ENCODE data around the gene IFITM5. TPM values are rescaled to one million over a fixed set of nuclear protein-coding genes. Genes with fewer than 3 reads are reported as not detected.

IFITM5 gene
- total and polyA plus RNA-seq, 9 of the 15 experiments (the other 6 are each of a cell fraction or from before 2014, with no cell fraction given): 0.19 TPM; not detected in 8

DNA sequence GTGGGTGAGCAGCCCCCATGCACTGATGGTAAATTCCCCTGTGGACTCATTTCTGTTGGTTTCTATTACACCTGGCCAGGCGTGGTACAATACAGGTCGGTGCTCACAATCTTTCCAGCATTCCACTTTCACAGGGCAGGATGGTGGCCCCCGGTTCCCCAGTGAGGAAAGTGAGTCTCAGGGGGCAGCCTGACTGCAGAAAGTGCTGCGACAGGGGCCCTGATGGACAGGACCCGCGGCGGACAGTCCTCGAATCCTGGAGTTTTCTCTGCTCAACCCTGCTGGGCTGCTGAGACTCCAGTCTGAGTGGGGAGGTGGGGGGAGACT is 13.5 kb downstream of the IFITM5 start:
- no peaks in the 10 kb centered on the region for H4K20me1 ChIP-seq (replicated peaks; ENCODE audit: control insufficient read depth, insufficient read depth, low read length)
- H3K9ac ChIP-seq (ENCODE audit: insufficient read depth in 1 of 2, low read depth in 2 of 2, low read length in 2 of 2): peak overlapping the region in 1 of 2 experiments; percentile 8; a peak in 1 of 4 replicates
- ChIA-PET CTCF (ENCODE audit: low intra/inter-chr PET ratio) (no interaction called here), POLR2A (interaction anchor here (0.6 kb wide), 1 partner anchor 771 kb away, joined by 3 read pairs; no protein-coding TSS in a partner anchor)
- H3K79me2 ChIP-seq (ENCODE audit: control insufficient read depth, insufficient read depth, low read length): peaks cover 35% of the 10 kb centered on the region
- in situ Hi-C loops (cut with MboI): no loop called here
- DNase-seq (ENCODE audit: extremely low read depth in 1 of 4, low spot score in 3 of 4): no peak
- TF ChIP-seq FOXP1 (CRISPR knock-in tag; IDR thresholded peaks at IDR 0.05) (no peak), BRCA1 (IDR thresholded peaks at IDR 0.05) (no peak), BRCA1 (CRISPR knock-in tag; IDR thresholded peaks at IDR 0.05) (no peak)
- H3K27me3 ChIP-seq (ENCODE audit: control insufficient read depth in 2 of 2, insufficient read depth in 2 of 2, low read length in 2 of 2): no peaks in the 10 kb centered on the region
- intact Hi-C loops (cut with micrococcal nuclease): no loop called here
- peaks cover 18 to 78% of the 10 kb centered on the region in 2 experiments; a peak in 4 of 5 replicates for H3K4me1 ChIP-seq (replicated peaks in 1 of 2; ENCODE audit: control insufficient read depth in 2 of 2, insufficient read depth in 2 of 2, low read length in 2 of 2)
- no peak for FAIRE-seq
- no TSS peak for BruUV-seq (replicated peaks)
- H3K9me3 ChIP-seq (replicated peaks; ENCODE audit: control insufficient read depth, insufficient read depth, low read depth, low read length): no peaks in the 10 kb centered on the region; the same call in 1 of the 2 replicates
- no peak for ATAC-seq
- no peaks in the 10 kb centered on the region for H3K9me1 ChIP-seq (ENCODE audit: control insufficient read depth, insufficient read depth, low read length)
- H2AFZ ChIP-seq (ENCODE audit: low read depth, low read length): no peak overlapping the region
- no peak overlapping the region for H3K4me3 ChIP-seq
- no peak overlapping the region for H3K27ac ChIP-seq (ENCODE audit: extremely low read depth, low read depth, low read length)
- peaks cover 16% of the 10 kb centered on the region; the same call in 1 of the 3 replicates for H3K36me3 ChIP-seq (ENCODE audit: control insufficient read depth, insufficient read depth, low read length)
- 87% methylated on average over 8 of the region's 8 CpGs for WGBS (ENCODE audit: insufficient coverage, low coverage, missing lambda C conversion rate)
- H3K4me2 ChIP-seq (ENCODE audit: insufficient read depth, low read length): no peak overlapping the region

DNA sequence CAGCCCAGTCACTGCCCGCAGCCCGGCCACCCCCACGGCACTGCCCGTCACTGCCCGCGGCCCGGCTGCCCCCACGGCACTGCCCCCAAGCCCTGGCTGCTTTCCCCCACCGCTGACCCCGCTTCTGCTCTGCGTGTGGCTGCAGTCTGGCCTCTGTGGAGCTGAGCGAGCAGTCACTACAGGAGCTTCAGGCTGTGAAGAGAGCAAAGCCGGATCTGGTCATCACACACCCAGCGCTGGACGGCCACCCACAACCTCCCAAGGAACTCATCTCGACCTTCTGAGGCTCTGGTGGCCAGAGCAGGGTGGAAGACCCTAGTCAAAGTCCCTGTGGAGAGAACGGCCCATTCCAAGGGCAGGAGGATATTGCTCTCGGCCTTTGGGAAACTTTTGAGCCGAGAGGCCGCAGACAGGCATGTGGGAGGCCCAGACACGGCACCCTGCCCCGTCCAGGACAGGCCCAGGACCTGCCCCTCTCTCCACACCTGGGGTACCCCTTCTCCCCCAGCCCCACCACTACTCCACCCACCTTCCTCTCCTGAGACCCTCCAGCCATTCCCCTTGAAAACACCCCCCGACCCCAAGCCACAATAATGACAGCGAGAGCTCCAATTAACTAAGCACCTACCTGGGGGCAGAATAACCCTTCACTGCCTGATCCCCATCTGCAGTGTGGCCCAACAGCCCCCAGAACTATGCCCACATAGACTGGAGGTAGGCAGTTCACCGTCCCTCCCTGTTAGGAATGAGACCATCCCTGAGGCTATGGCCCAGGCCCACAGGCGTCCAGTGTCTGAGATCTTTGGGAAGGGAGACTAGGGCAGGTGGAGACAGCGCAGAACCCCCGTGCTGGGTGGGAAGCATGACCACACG is 14.1 kb downstream of the IFITM5 start:
- Histone ChIP-seq H3K4me3 (no peak overlapping the region), H4K20me1 (replicated peaks; ENCODE audit: control insufficient read depth, insufficient read depth, low read length) (no peaks in the 10 kb centered on the region), H3K9ac (ENCODE audit: insufficient read depth in 1 of 2, low read depth in 2 of 2, low read length in 2 of 2) (peak overlapping the region in 1 of 2 experiments; percentile 76; a peak in 2 of 4 replicates), H2AFZ (ENCODE audit: low read depth, low read length) (no peak overlapping the region), H3K9me1 (ENCODE audit: control insufficient read depth, insufficient read depth, low read length) (no peaks in the 10 kb centered on the region), H3K4me1 (replicated peaks in 1 of 2; ENCODE audit: control insufficient read depth in 2 of 2, insufficient read depth in 2 of 2, low read length in 2 of 2) (peaks cover 18 to 72% of the 10 kb centered on the region in 2 experiments; a peak in 4 of 5 replicates), H3K27ac (ENCODE audit: extremely low read depth, low read depth, low read length) (no peak overlapping the region), H3K9me3 (replicated peaks; ENCODE audit: control insufficient read depth, insufficient read depth, low read depth, low read length) (no peaks in the 10 kb centered on the region; the same call in 1 of the 2 replicates), H3K27me3 (ENCODE audit: control insufficient read depth in 2 of 2, insufficient read depth in 2 of 2, low read length in 2 of 2) (no peaks in the 10 kb centered on the region), H3K4me2 (ENCODE audit: insufficient read depth, low read length) (no peak overlapping the region), H3K79me2 (ENCODE audit: control insufficient read depth, insufficient read depth, low read length) (peaks cover 29% of the 10 kb centered on the region), H3K36me3 (ENCODE audit: control insufficient read depth, insufficient read depth, low read length) (peaks cover 10% of the 10 kb centered on the region; the same call in 1 of the 3 replicates)
- TF ChIP-seq ETS2 (tag; IDR thresholded peaks at IDR 0.05; ENCODE audit: borderline replicate concordance, poor library complexity, severe bottlenecking): no peak
- TF ChIP-seq RBFOX2 (IDR thresholded peaks at IDR 0.05; ENCODE audit: low read depth, low read length): 0 out of 2 replicates have a peak, but pooled peaks have one; percentile 4
- BruUV-seq (replicated peaks): no TSS peak
- FAIRE-seq (no peak), DNase-seq (ENCODE audit: extremely low read depth in 1 of 4, low spot score in 3 of 4) (no peak), ATAC-seq (no peak)
- ChIA-PET CTCF (ENCODE audit: low intra/inter-chr PET ratio) (no interaction called here), POLR2A (interaction anchor here (0.6 kb wide), 1 partner anchor 41 kb away, joined by 3 read pairs; no protein-coding TSS in a partner anchor)
- intact Hi-C loops (cut with micrococcal nuclease) (no loop called here), in situ Hi-C loops (cut with MboI) (no loop called here)
- 83% methylated on average over 24 of the region's 29 CpGs for WGBS (ENCODE audit: insufficient coverage, low coverage, missing lambda C conversion rate)

Data from K562 (cell line).